Peyer's patch (tissue), 4 donors: ENCODE data around the gene TRAF3IP3.

Source experiments
- POLR2A ChIP-seq, 2 donors: fragments of 450-650 bp; IDR thresholded peaks; one replicate each; pipeline ENCODE4 v1.5.1; 2017; ENCODE audit warnings: antibody characterized with exemption in 2 of 2, mild to moderate bottlenecking in 2 of 2, moderate library complexity in 2 of 2
- TF ChIP-seq, protein P1 (sequence below), 6 experiments: fragments of 450-650 bp in 4 of 6; fragments of 200-600 bp in 2 of 6; sonication (generic) in 1 of 6; IDR thresholded peaks; one replicate each; pipeline ENCODE4 v1.5.1; 2017 to 2019; ENCODE audit warnings: antibody characterized with exemption in 6 of 6, mild to moderate bottlenecking in 3 of 6, moderate library complexity in 1 of 6

DNA sequence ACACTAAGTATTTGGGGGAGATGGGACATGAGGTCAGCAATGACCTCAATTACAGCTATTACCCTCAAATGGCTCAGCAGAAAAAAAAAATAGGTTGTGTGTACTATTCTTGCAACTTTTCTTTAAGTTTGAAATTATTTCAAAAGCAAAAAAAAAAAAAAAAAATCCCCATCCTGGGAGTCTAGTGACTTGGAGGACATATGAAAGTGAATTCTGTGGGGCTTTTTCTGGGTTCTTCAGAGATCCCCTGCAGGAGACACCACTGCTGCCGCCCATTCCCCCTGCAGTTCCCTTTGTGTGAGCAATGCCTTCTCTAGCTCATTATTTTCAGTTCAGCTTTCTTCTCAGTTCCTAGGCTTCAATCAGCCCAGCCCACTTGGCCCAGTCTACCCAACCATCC, 34.5 kb upstream of the TRAF3IP3 start:
- TF ChIP-seq, protein P1, sequence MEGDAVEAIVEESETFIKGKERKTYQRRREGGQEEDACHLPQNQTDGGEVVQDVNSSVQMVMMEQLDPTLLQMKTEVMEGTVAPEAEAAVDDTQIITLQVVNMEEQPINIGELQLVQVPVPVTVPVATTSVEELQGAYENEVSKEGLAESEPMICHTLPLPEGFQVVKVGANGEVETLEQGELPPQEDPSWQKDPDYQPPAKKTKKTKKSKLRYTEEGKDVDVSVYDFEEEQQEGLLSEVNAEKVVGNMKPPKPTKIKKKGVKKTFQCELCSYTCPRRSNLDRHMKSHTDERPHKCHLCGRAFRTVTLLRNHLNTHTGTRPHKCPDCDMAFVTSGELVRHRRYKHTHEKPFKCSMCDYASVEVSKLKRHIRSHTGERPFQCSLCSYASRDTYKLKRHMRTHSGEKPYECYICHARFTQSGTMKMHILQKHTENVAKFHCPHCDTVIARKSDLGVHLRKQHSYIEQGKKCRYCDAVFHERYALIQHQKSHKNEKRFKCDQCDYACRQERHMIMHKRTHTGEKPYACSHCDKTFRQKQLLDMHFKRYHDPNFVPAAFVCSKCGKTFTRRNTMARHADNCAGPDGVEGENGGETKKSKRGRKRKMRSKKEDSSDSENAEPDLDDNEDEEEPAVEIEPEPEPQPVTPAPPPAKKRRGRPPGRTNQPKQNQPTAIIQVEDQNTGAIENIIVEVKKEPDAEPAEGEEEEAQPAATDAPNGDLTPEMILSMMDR (IDR thresholded peaks at IDR 0.05): no peak
- TF ChIP-seq POLR2A (IDR thresholded peaks at IDR 0.05): no peak
